Stimulated activated CD8-positive, alpha-beta memory T cell treated with anti-CD3 and anti-CD28 coated beads, Interleukin-15, amount 100 ng/mL, for 1 hour (primary cell): ENCODE results near the gene SLC6A2.

ENCODE experiments used
- DNase-seq: peaks from one replicate; pipeline ENCODE4 v3.0.0-alpha.2; 2020; ENCODE audit warnings: low read depth

Gene SLC6A2

GRCh38 chr16:55647798-55648197 lies 8.0 kb upstream of the SLC6A2 start:
- DNase-seq: no peak

- no peak for DNase-seq
These were observed 3.7 kb upstream of the SLC6A2 start for GRCh38 chr16:55651841-55652824.

GRCh38 chr16:55653106-55653505 lies 2.7 kb upstream of the SLC6A2 start:
- no peak for DNase-seq

GRCh38 chr16:55655381-55655896 lies 349 bp upstream of the SLC6A2 start:
- DNase-seq: no peak

- DNase-seq: no peak
These were observed 904 bp downstream of the SLC6A2 start for GRCh38 chr16:55656691-55657092.

- DNase-seq: no peak
These were observed 1.8 kb downstream of the SLC6A2 start for GRCh38 chr16:55657616-55658015.

- no peak for DNase-seq
These were observed 3.2 kb downstream of the SLC6A2 start for GRCh38 chr16:55658898-55659420.

GRCh38 chr16:55660026-55660425 lies 4.2 kb downstream of the SLC6A2 start:
- no peak for DNase-seq

GRCh38 chr16:55660828-55661227 lies 5.0 kb downstream of the SLC6A2 start:
- DNase-seq: no peak

- DNase-seq: no peak
These were observed 6.3 kb downstream of the SLC6A2 start for GRCh38 chr16:55661941-55662643.

GRCh38 chr16:55662644-55663031 lies 6.8 kb downstream of the SLC6A2 start:
- no peak for DNase-seq

GRCh38 chr16:55663225-55663624 lies 7.4 kb downstream of the SLC6A2 start:
- no peak for DNase-seq

GRCh38 chr16:55663765-55664677 lies 8.2 kb downstream of the SLC6A2 start:
- no peak for DNase-seq

GRCh38 chr16:55664786-55665407 lies 9.1 kb downstream of the SLC6A2 start:
- no peak for DNase-seq

GRCh38 chr16:55665511-55665910 lies 9.7 kb downstream of the SLC6A2 start:
- no peak for DNase-seq

GRCh38 chr16:55666012-55666411 lies 10.2 kb downstream of the SLC6A2 start:
- DNase-seq: no peak

- no peak for DNase-seq
These were observed 12.0 kb downstream of the SLC6A2 start for GRCh38 chr16:55667753-55668152.

- no peak for DNase-seq
These were observed 12.8 kb downstream of the SLC6A2 start for GRCh38 chr16:55668340-55669281.

GRCh38 chr16:55671206-55671973 lies 15.6 kb downstream of the SLC6A2 start:
- DNase-seq: no peak
